OCI-LY7 (cell line): ENCODE results near the gene BPTF. TPM values are rescaled to one million over a fixed set of nuclear protein-coding genes. Genes with fewer than 3 reads are reported as not detected.
"Not testable (repeated sequence)": the region's sequence is repeated elsewhere in the genome, so short reads cannot be mapped to it uniquely, and the experiment has no call there.

Source experiments
- BruUV-seq: library from RNA; stranded (reverse); fragments of 400-500 nt; replicated peaks from 2 replicates; lab custom pipeline; 2021; lab: Mats Ljungman, UMichigan
- CTCF ChIA-PET: fragments of 300-600 bp; sonication (Branson Sonifier 250); formaldehyde crosslinking; loops from one replicate; lab custom pipeline; 2022; ENCODE audit warnings: antibody characterized with exemption; ENCODE audit not compliant: unreplicated experiment; lab: Charles Lee
- POLR2A ChIA-PET: fragments of 300-600 bp; sonication (Branson Sonifier 250); formaldehyde crosslinking; loops from one replicate; lab custom pipeline; 2022; ENCODE audit warnings: antibody characterized with exemption; lab: Charles Lee
- DNase-seq: peaks from one replicate; pipeline ENCODE4 v3.0.0-alpha.2; 2015; ENCODE audit warnings: low spot score
- H2AFZ ChIP-seq: fragments of 200-600 bp; sonication (generic), shearing (Covaris generic); 2 replicates; pipeline ENCODE4 v1.6.1; 2014; ENCODE audit warnings: mild to moderate bottlenecking, antibody characterized with exemption, low read length, moderate library complexity
- H3K27ac ChIP-seq: fragments of 200-600 bp; sonication (generic); 2 replicates; pipeline ENCODE4 v1.5.1; 2014; ENCODE audit warnings: mixed run types, low read depth, mild to moderate bottlenecking, moderate library complexity, low read length, inconsistent platforms; ENCODE audit not compliant: poor library complexity, severe bottlenecking
- H3K36me3 ChIP-seq: fragments of 200-600 bp; sonication (generic); 2 replicates; pipeline ENCODE4 v1.6.1; 2014; ENCODE audit warnings: mild to moderate bottlenecking, antibody characterized with exemption, low read length, moderate library complexity, mixed read lengths; ENCODE audit not compliant: insufficient read depth
- H3K4me1 ChIP-seq: fragments of 200-600 bp; sonication (generic); 2 replicates; pipeline ENCODE4 v1.5.1; 2014; ENCODE audit warnings: mild to moderate bottlenecking, low read length; ENCODE audit not compliant: insufficient read depth, poor library complexity, severe bottlenecking
- H3K4me2 ChIP-seq: fragments of 200-600 bp; sonication (generic); 2 replicates; pipeline ENCODE4 v1.6.1; 2014; ENCODE audit warnings: mild to moderate bottlenecking, low read length
- H3K4me3 ChIP-seq: fragments of 200-600 bp; sonication (generic); 2 replicates; pipeline ENCODE4 v1.5.1; 2014; ENCODE audit warnings: mild to moderate bottlenecking, low read depth, low read length; ENCODE audit not compliant: poor library complexity, severe bottlenecking
- H3K79me2 ChIP-seq: fragments of 200-600 bp; sonication (generic); 2 replicates; pipeline ENCODE4 v1.6.1; 2016; ENCODE audit warnings: low read depth, mild to moderate bottlenecking, low read length, moderate library complexity, mixed read lengths; ENCODE audit not compliant: insufficient read depth
- H3K9me2 ChIP-seq: fragments of 200-600 bp; sonication (generic); 2 replicates; pipeline ENCODE4 v1.6.1; 2016; ENCODE audit warnings: mild to moderate bottlenecking, low read length, mixed read lengths; ENCODE audit not compliant: insufficient read depth
- H3K9me3 ChIP-seq: fragments of 200-600 bp; sonication (generic); 2 replicates; pipeline ENCODE4 v1.6.1; 2014; ENCODE audit warnings: mild to moderate bottlenecking, mixed run types, low read length, mixed read lengths
- H4K20me1 ChIP-seq: fragments of 200-600 bp; sonication (generic); 2 replicates; pipeline ENCODE4 v1.6.1; 2014; ENCODE audit warnings: mild to moderate bottlenecking, antibody characterized with exemption, low read length, moderate library complexity, mixed read lengths; ENCODE audit not compliant: insufficient read depth
- CTCF ChIP-seq: fragments of 200-600 bp; sonication (generic); conservative IDR thresholded peaks from 2 replicates; pipeline ENCODE4 v1.5.1; 2014; ENCODE audit warnings: mild to moderate bottlenecking, antibody characterized with exemption, low read length, moderate library complexity, mixed read lengths
- EZH2phosphoT487 ChIP-seq: fragments of 200-600 bp; sonication (generic); IDR thresholded peaks from 2 replicates; pipeline ENCODE4 v1.6.1; 2018; ENCODE audit warnings: low read depth, borderline replicate concordance, mild to moderate bottlenecking, mixed run types, antibody characterized with exemption, low read length, moderate library complexity, mixed read lengths
- intact Hi-C: fragments of 100-400 bp; cut with micrococcal nuclease; formaldehyde crosslinking; loops from one replicate; pipeline ENCODE4 v1.10.0; 2022; ENCODE audit not compliant: unreplicated experiment
- total RNA-seq, 2 experiments: library from RNA; depleted of rRNA in 1 of 2; stranded (reverse); fragments of >200 nt in 1 of 2; shearing (Covaris generic) in 1 of 2; gene quantifications; 2 replicates each; pipeline ENCODE4 v1.2.3, GENCODE V29; 2014 to 2022

Gene BPTF
- total RNA-seq, 2 experiments from 2014 or later = 104 to 212 TPM

GRCh38 chr17:68015081-68015723, 189.9 kb downstream of the BPTF start:
- no peaks in the 10 kb centered on the region for H3K79me2 ChIP-seq
- H2AFZ ChIP-seq = no peak overlapping the region
- H3K36me3 ChIP-seq = no peaks in the 10 kb centered on the region
- H4K20me1 ChIP-seq = no peaks in the 10 kb centered on the region
- no peaks in the 10 kb centered on the region for H3K9me2 ChIP-seq
- no peak for DNase-seq
- no peak overlapping the region for H3K4me3 ChIP-seq
- H3K27ac ChIP-seq = no peak overlapping the region
- no peaks in the 10 kb centered on the region for H3K9me3 ChIP-seq
- CTCF ChIA-PET = no interaction called here
- TF ChIP-seq CTCF = no peak
- no peak for TF ChIP-seq EZH2phosphoT487
- POLR2A ChIA-PET = interaction anchor here (0.5 to 0.6 kb wide), 2 partner anchors 12 to 212 kb away, joined by 4 to 5 read pairs; no protein-coding TSS in a partner anchor
- H3K4me1 ChIP-seq = peaks cover 9% of the 10 kb centered on the region
- intact Hi-C loops = no loop called here
- H3K4me2 ChIP-seq = no peak overlapping the region
- no TSS peak for BruUV-seq

DNA sequence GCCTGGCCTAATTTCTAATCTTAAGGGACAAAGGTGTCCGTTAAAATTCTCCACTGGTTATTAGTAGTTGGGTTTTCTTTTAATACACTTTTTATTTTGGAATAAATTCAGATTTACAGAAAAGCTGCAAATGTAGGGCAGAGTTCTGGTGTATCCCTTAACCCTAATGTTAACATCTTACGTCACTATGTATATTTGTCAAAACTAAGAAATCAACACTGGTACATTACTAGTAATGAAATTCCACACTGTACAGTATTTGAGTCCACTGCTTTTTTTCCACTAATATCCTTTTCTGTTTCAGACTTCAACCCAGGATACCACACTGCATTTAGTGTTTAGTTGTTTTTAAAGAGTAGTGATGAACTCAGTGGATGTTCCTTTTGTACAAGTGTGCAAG, 191.5 kb downstream of the BPTF start:
- peaks cover 16% of the 10 kb centered on the region for H3K4me1 ChIP-seq
- no TSS peak for BruUV-seq
- no peak for DNase-seq
- ChIA-PET POLR2A (interaction anchor here (0.5 kb wide), 1 partner anchor 740 kb away, joined by 3 read pairs; no protein-coding TSS in a partner anchor), CTCF (no interaction called here)
- H3K9me3 ChIP-seq = no peaks in the 10 kb centered on the region
- no peaks in the 10 kb centered on the region for H4K20me1 ChIP-seq
- TF ChIP-seq EZH2phosphoT487 = no peak
- no peak for TF ChIP-seq CTCF
- H3K9me2 ChIP-seq = no peaks in the 10 kb centered on the region
- intact Hi-C loops = no loop called here
- no peak overlapping the region for H2AFZ ChIP-seq
- H3K4me2 ChIP-seq = no peak overlapping the region
- no peaks in the 10 kb centered on the region for H3K36me3 ChIP-seq
- no peak overlapping the region for H3K4me3 ChIP-seq
- H3K27ac ChIP-seq = no peak overlapping the region
- no peaks in the 10 kb centered on the region for H3K79me2 ChIP-seq

DNA sequence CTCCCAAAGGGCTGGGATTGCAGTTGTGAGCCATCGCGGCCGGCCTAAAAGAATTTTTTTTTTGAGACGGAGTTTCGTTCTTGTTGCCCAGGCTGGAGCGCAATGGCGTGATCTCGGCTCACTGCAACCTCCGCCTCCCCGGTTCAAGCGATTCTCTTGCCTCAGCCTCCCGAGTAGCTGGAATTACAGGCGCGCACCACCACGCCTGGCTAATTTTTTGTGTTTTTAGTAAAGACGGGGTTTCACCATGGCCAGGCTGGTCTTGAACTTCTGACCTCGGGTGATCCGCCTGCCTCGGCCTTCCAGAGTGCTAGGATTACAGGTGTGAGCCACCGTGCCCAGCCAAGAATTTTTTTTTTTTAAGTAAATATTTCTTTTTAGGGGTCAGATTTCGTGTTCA, 193.2 kb downstream of the BPTF start:
- H3K4me3 ChIP-seq, intact Hi-C loops, H3K36me3 ChIP-seq, H2AFZ ChIP-seq, BruUV-seq, H3K27ac ChIP-seq, H4K20me1 ChIP-seq, H3K9me2 ChIP-seq, H3K4me2 ChIP-seq, CTCF ChIA-PET, H3K79me2 ChIP-seq, DNase-seq, H3K9me3 ChIP-seq: not testable (repeated sequence)
- POLR2A ChIA-PET = interaction anchor here (0.7 to 2.3 kb wide), 2 partner anchors 22 to 24 kb away, joined by 3 to 9 read pairs; no protein-coding TSS in a partner anchor
- H3K4me1 ChIP-seq = peaks cover 16% of the 10 kb centered on the region
